Panc1 (cell line): ENCODE results near the gene FEM1B. TPM values are rescaled to one million over a fixed set of nuclear protein-coding genes. Genes with fewer than 3 reads are reported as not detected.

Experiments
- ATAC-seq: fragments of 200-7000 bp; cut with Tn5 transposase; 2 replicates; pipeline ENCODE4 v1.9.1; 2020; ENCODE audit warnings: mild to moderate bottlenecking, moderate library complexity
- BruUV-seq: library from RNA; stranded (reverse); fragments of 400-500 nt; replicated peaks from 2 replicates; lab custom pipeline; 2021; lab: Mats Ljungman, UMichigan
- CTCF ChIA-PET: fragments of 300-600 bp; sonication (Branson Sonifier 250); formaldehyde crosslinking; loops from one replicate; lab custom pipeline; 2022; ENCODE audit warnings: antibody characterized with exemption; lab: Charles Lee
- POLR2A ChIA-PET: fragments of 300-600 bp; sonication (Branson Sonifier 250); formaldehyde crosslinking; loops from one replicate; lab custom pipeline; 2022; ENCODE audit warnings: antibody characterized with exemption; lab: Charles Lee
- DNase-seq: peaks from one replicate; pipeline ENCODE4 v3.0.0-alpha.2; 2010; ENCODE audit warnings: low read depth, low spot score
- H3K27ac ChIP-seq: 2 replicates; pipeline ENCODE4 v1.5.1; 2011; ENCODE audit warnings: mild to moderate bottlenecking, low read length, inconsistent platforms
- H3K27me3 ChIP-seq: fragments of 200-500 bp; sonication (Bioruptor generic); 2 replicates; pipeline ENCODE4 v1.6.0; 2014; ENCODE audit warnings: low read length, inconsistent platforms; ENCODE audit not compliant: control insufficient read depth, insufficient read depth
- H3K36me3 ChIP-seq: fragments of 200-500 bp; sonication (Bioruptor generic); 2 replicates; pipeline ENCODE4 v1.5.1; 2014; ENCODE audit warnings: inconsistent platforms, mild to moderate bottlenecking, low read length, moderate library complexity; ENCODE audit not compliant: control insufficient read depth, insufficient read depth
- H3K4me1 ChIP-seq: 2 replicates; pipeline ENCODE4 v1.5.1; 2011; ENCODE audit warnings: inconsistent platforms, mild to moderate bottlenecking, low read length, moderate library complexity; ENCODE audit not compliant: control insufficient read depth, insufficient read depth
- H3K4me3 ChIP-seq, 2 experiments: 2 replicates each; pipeline ENCODE4 v1.5.1; 2011 to 2012; ENCODE audit warnings: low read depth in 2 of 2, low read length in 2 of 2, mild to moderate bottlenecking in 2 of 2, inconsistent platforms in 1 of 2, moderate library complexity in 1 of 2
- H3K9me3 ChIP-seq: fragments of 200-500 bp; sonication (Bioruptor generic); 2 replicates; pipeline ENCODE4 v1.5.1; 2014; ENCODE audit warnings: low read depth, mild to moderate bottlenecking, inconsistent platforms, low read length, moderate library complexity; ENCODE audit not compliant: control insufficient read depth, insufficient read depth
- POLR2AphosphoS5 ChIP-seq: IDR thresholded peaks from 2 replicates; pipeline ENCODE4 v1.6.1; 2012; ENCODE audit warnings: mild to moderate bottlenecking, low read depth, low read length, moderate library complexity
- SIN3A ChIP-seq: IDR thresholded peaks from 2 replicates; pipeline ENCODE4 v1.6.1; 2012; ENCODE audit warnings: low read depth, mild to moderate bottlenecking, low read length, moderate library complexity, borderline replicate concordance; ENCODE audit not compliant: insufficient read depth
- TCF7L2 ChIP-seq: IDR thresholded peaks from 2 replicates; pipeline ENCODE4 v1.6.1; 2011; ENCODE audit warnings: mild to moderate bottlenecking, low read depth, low read length, inconsistent platforms
- in situ Hi-C: cut with HindIII; loops from 2 replicates; pipeline ENCODE4 v1.10.0; 2016; ENCODE audit warnings: low sequenced_read_pairs, low pct_unique_long_range_greater_than_20kb
- intact Hi-C: fragments of 100-400 bp; cut with micrococcal nuclease; formaldehyde crosslinking; loops from one replicate; pipeline ENCODE4 v1.10.0; 2022; ENCODE audit not compliant: unreplicated experiment
- total RNA-seq: library from RNA; stranded (reverse); gene quantifications from one replicate; pipeline ENCODE4 v1.2.1, GENCODE V29; 2021; ENCODE audit not compliant: unreplicated experiment
- TF ChIP-seq, protein P1 (sequence below), 2 experiments: IDR thresholded peaks; 2 replicates each; pipeline ENCODE4 v1.6.1; 2011 to 2012; ENCODE audit warnings: low read depth in 2 of 2, control low read depth in 1 of 2, low read length in 1 of 2, mild to moderate bottlenecking in 1 of 2, moderate library complexity in 1 of 2; ENCODE audit not compliant: insufficient read depth in 1 of 2
- TF ChIP-seq, protein P2 (sequence below): fragments of 450-650 bp; IDR thresholded peaks from 2 replicates; pipeline ENCODE4 v1.5.1; 2017; ENCODE audit warnings: mild to moderate bottlenecking

The FEM1B gene
- total RNA-seq, 1 experiment from 2014 or later = 34.8 TPM

DNA sequence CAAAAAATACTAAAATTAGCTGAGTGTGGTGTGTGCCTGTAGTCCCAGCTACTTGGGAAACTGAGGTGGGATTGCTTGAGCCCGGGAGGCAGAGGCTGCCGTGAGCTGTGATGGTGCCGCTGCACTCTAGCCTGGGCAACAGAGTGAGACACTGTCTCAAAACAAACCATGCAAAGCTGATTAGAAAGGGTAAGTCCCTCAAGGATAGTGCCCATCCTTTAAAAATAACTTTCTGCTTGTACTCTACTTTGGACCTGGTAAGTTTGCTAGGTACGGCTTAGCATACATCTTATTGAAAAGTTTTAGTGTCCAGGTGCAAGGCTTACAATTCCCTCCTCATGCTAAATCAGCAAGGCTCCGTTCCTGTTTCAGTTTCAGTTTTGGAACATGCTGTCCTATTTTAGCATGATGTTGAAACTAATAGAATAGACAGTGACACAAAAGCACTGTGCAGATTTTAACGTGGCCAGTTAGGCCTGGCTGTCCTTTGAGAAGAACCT lies 21.4 kb downstream of the FEM1B start:
- Histone ChIP-seq H3K4me3 (no peak overlapping the region), H3K36me3 (no peaks in the 10 kb centered on the region; the same call in 1 of the 2 replicates), H3K27me3 (no peaks in the 10 kb centered on the region), H3K4me1 (no peaks in the 10 kb centered on the region), H3K9me3 (no peaks in the 10 kb centered on the region), H3K27ac (no peak overlapping the region)
- TF ChIP-seq, protein P1, sequence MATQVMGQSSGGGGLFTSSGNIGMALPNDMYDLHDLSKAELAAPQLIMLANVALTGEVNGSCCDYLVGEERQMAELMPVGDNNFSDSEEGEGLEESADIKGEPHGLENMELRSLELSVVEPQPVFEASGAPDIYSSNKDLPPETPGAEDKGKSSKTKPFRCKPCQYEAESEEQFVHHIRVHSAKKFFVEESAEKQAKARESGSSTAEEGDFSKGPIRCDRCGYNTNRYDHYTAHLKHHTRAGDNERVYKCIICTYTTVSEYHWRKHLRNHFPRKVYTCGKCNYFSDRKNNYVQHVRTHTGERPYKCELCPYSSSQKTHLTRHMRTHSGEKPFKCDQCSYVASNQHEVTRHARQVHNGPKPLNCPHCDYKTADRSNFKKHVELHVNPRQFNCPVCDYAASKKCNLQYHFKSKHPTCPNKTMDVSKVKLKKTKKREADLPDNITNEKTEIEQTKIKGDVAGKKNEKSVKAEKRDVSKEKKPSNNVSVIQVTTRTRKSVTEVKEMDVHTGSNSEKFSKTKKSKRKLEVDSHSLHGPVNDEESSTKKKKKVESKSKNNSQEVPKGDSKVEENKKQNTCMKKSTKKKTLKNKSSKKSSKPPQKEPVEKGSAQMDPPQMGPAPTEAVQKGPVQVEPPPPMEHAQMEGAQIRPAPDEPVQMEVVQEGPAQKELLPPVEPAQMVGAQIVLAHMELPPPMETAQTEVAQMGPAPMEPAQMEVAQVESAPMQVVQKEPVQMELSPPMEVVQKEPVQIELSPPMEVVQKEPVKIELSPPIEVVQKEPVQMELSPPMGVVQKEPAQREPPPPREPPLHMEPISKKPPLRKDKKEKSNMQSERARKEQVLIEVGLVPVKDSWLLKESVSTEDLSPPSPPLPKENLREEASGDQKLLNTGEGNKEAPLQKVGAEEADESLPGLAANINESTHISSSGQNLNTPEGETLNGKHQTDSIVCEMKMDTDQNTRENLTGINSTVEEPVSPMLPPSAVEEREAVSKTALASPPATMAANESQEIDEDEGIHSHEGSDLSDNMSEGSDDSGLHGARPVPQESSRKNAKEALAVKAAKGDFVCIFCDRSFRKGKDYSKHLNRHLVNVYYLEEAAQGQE (IDR thresholded peaks at IDR 0.05; ENCODE audit: insufficient read depth in 1 of 2, low read depth in 2 of 2, low read length in 1 of 2) = no peak
- TF ChIP-seq TCF7L2 (no peak), POLR2AphosphoS5 (no peak), SIN3A (no peak)
- TF ChIP-seq, protein P2, sequence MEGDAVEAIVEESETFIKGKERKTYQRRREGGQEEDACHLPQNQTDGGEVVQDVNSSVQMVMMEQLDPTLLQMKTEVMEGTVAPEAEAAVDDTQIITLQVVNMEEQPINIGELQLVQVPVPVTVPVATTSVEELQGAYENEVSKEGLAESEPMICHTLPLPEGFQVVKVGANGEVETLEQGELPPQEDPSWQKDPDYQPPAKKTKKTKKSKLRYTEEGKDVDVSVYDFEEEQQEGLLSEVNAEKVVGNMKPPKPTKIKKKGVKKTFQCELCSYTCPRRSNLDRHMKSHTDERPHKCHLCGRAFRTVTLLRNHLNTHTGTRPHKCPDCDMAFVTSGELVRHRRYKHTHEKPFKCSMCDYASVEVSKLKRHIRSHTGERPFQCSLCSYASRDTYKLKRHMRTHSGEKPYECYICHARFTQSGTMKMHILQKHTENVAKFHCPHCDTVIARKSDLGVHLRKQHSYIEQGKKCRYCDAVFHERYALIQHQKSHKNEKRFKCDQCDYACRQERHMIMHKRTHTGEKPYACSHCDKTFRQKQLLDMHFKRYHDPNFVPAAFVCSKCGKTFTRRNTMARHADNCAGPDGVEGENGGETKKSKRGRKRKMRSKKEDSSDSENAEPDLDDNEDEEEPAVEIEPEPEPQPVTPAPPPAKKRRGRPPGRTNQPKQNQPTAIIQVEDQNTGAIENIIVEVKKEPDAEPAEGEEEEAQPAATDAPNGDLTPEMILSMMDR = no peak
- ChIA-PET CTCF (no interaction called here), POLR2A (no interaction called here)
- in situ Hi-C loops (no loop called here), intact Hi-C loops (no loop called here)
- no TSS peak for BruUV-seq
- ATAC-seq = no peak
- no peak for DNase-seq

DNA sequence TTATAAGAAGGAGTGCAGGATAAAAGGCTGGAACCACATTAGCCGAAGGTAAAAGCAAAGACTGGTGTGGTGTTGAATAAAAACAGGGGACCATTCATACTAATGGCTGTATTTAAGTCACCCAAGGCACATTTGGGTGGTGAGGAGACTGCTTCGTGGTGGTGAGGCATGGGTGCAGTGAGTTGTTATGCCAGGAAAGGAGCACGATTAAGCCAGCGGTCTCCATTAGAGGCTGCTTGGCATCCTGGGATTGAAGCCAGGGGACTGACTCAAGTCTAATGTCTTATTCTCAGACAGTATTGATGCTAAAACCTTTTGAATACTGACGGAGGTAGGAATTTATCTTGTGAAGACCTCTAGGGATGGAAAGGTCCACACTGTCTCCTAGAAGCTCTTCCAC lies 21.9 kb downstream of the FEM1B start:
- no TSS peak for BruUV-seq
- TF ChIP-seq, protein P1 (IDR thresholded peaks at IDR 0.05; ENCODE audit: insufficient read depth in 1 of 2, low read depth in 2 of 2, low read length in 1 of 2) = no peak
- TF ChIP-seq POLR2AphosphoS5 = no peak
- TF ChIP-seq, protein P2 = no peak
- TF ChIP-seq TCF7L2 = no peak
- TF ChIP-seq SIN3A = no peak
- in situ Hi-C loops (no loop called here), intact Hi-C loops (no loop called here)
- Histone ChIP-seq H3K36me3 (no peaks in the 10 kb centered on the region; the same call in 1 of the 2 replicates), H3K9me3 (no peaks in the 10 kb centered on the region), H3K27me3 (no peaks in the 10 kb centered on the region), H3K4me3 (no peak overlapping the region), H3K4me1 (no peaks in the 10 kb centered on the region), H3K27ac (no peak overlapping the region)
- ChIA-PET POLR2A (no interaction called here), CTCF (no interaction called here)
- DNase-seq (no peak), ATAC-seq (no peak)
